SK-N-SH treated with all-trans-retinoic acid at 6 μM for 48 hours (cell line): ENCODE data around the gene PACSIN2.

Source experiments
- ATAC-seq: fragments of 200-7000 bp; cut with Tn5 transposase; 3 replicates; pipeline ENCODE4 v1.9.1; 2020; ENCODE audit warnings: mild to moderate bottlenecking, moderate library complexity
- ARNTL ChIP-seq: fragments of 450-650 bp; formaldehyde crosslinking; IDR thresholded peaks from 2 replicates; pipeline ENCODE4 v1.5.0; 2020; ENCODE audit warnings: low read depth, mild to moderate bottlenecking, moderate library complexity, borderline replicate concordance
- BACH2 ChIP-seq: fragments of 250-450 bp; sonication (Bioruptor Pico); IDR thresholded peaks from 2 replicates; pipeline ENCODE4 v1.9.0; 2021; ENCODE audit warnings: mild to moderate bottlenecking, borderline replicate concordance
- CSDC2 ChIP-seq: fragments of 250-450 bp; sonication (Bioruptor Pico); IDR thresholded peaks from 2 replicates; pipeline ENCODE4 v1.5.0; 2020; ENCODE audit warnings: mild to moderate bottlenecking, moderate library complexity
- CSRNP3 ChIP-seq: fragments of 250-450 bp; sonication (Bioruptor Pico); IDR thresholded peaks from 2 replicates; pipeline ENCODE4 v1.5.1; 2021; ENCODE audit warnings: mild to moderate bottlenecking, moderate library complexity
- ESRRG ChIP-seq: fragments of 250-450 bp; sonication (Bioruptor Pico); IDR thresholded peaks from 2 replicates; pipeline ENCODE4 v1.6.1; 2021; ENCODE audit warnings: mild to moderate bottlenecking
- ISL1 ChIP-seq: fragments of 250-450 bp; sonication (Bioruptor Pico); IDR thresholded peaks from 2 replicates; pipeline ENCODE4 v2.1.2; 2022; ENCODE audit warnings: mild to moderate bottlenecking, moderate library complexity
- OSR1 ChIP-seq: fragments of 250-450 bp; sonication (Bioruptor Pico); IDR thresholded peaks from 2 replicates; pipeline ENCODE4 v1.8.0; 2022; ENCODE audit warnings: moderate library complexity, mild to moderate bottlenecking, inconsistent platforms
- PATZ1 ChIP-seq: fragments of 250-450 bp; sonication (Bioruptor Pico); IDR thresholded peaks from 2 replicates; pipeline ENCODE4 v1.8.0; 2020; ENCODE audit warnings: mild to moderate bottlenecking, moderate library complexity, borderline replicate concordance
- POU6F1 ChIP-seq: fragments of 250-450 bp; sonication (Bioruptor Pico); IDR thresholded peaks from 2 replicates; pipeline ENCODE4 v1.8.0; 2021; ENCODE audit warnings: low read depth, mild to moderate bottlenecking, moderate library complexity, borderline replicate concordance
- PPARA ChIP-seq: fragments of 250-450 bp; sonication (Bioruptor Pico); IDR thresholded peaks from 2 replicates; pipeline ENCODE4 v1.5.0; 2020; ENCODE audit warnings: mild to moderate bottlenecking, borderline replicate concordance
- RARB ChIP-seq: fragments of 250-450 bp; sonication (Bioruptor Pico); IDR thresholded peaks from 2 replicates; pipeline ENCODE4 v1.8.0; 2021; ENCODE audit warnings: mild to moderate bottlenecking, moderate library complexity
- SNAI2 ChIP-seq: fragments of 250-450 bp; sonication (Bioruptor Pico); IDR thresholded peaks from 2 replicates; pipeline ENCODE4 v1.5.0; 2020; ENCODE audit warnings: mild to moderate bottlenecking, moderate library complexity
- TCF4 ChIP-seq: fragments of 250-450 bp; sonication (Bioruptor Pico); IDR thresholded peaks from 2 replicates; pipeline ENCODE4 v1.8.0; 2021; ENCODE audit warnings: mild to moderate bottlenecking, moderate library complexity, borderline replicate concordance
- TSHZ2 ChIP-seq: fragments of 250-450 bp; sonication (Bioruptor Pico); IDR thresholded peaks from 2 replicates; pipeline ENCODE4 v1.5.0; 2020; ENCODE audit warnings: mild to moderate bottlenecking, moderate library complexity
- ZC3H10 ChIP-seq: fragments of 250-450 bp; sonication (Bioruptor Pico); IDR thresholded peaks from 2 replicates; pipeline ENCODE4 v1.5.1; 2021; ENCODE audit warnings: mild to moderate bottlenecking, moderate library complexity
- ZFP3 ChIP-seq: fragments of 250-450 bp; sonication (Bioruptor Pico); IDR thresholded peaks from 2 replicates; pipeline ENCODE4 v1.5.0; 2020; ENCODE audit warnings: mild to moderate bottlenecking, moderate library complexity
- ZFP30 ChIP-seq: fragments of 450-650 bp; formaldehyde crosslinking; IDR thresholded peaks from 2 replicates; pipeline ENCODE4 v1.5.0; 2022; ENCODE audit warnings: mild to moderate bottlenecking, moderate library complexity
- ZNF565 ChIP-seq: fragments of 450-650 bp; formaldehyde crosslinking; conservative IDR thresholded peaks from 2 replicates; pipeline ENCODE4 v1.5.0; 2020; ENCODE audit warnings: low read depth, mild to moderate bottlenecking, moderate library complexity
- ZNF70 ChIP-seq: fragments of 450-650 bp; formaldehyde crosslinking; IDR thresholded peaks from 2 replicates; pipeline ENCODE4 v1.5.0; 2020; ENCODE audit warnings: mild to moderate bottlenecking, moderate library complexity
- ZNF8 ChIP-seq: fragments of 450-650 bp; formaldehyde crosslinking; IDR thresholded peaks from 2 replicates; pipeline ENCODE4 v1.5.0; 2020; ENCODE audit warnings: mild to moderate bottlenecking, moderate library complexity

The PACSIN2 gene

GRCh38 chr22:42967005-42967404 lies 47.9 kb downstream of the PACSIN2 start (continued):
- TF ChIP-seq CSRNP3 (CRISPR knock-in tag) (no peak), RARB (CRISPR knock-in tag) (no peak), ZNF70 (CRISPR knock-in tag) (no peak), ARNTL (CRISPR knock-in tag) (no peak), ZFP30 (CRISPR knock-in tag) (no peak), ZC3H10 (CRISPR knock-in tag) (no peak), TCF4 (CRISPR knock-in tag) (no peak), POU6F1 (CRISPR knock-in tag) (no peak), ISL1 (no peak), SNAI2 (CRISPR knock-in tag) (no peak), ZFP3 (CRISPR knock-in tag) (no peak)

- no peak for TF ChIP-seq ZNF8 (CRISPR knock-in tag)
- no peak for TF ChIP-seq CSRNP3 (CRISPR knock-in tag)
- TF ChIP-seq TSHZ2 (CRISPR knock-in tag), result no peak
- TF ChIP-seq SNAI2 (CRISPR knock-in tag), result no peak
- no peak for ATAC-seq
Observed at GRCh38 chr22:42966497-42966896, 48.5 kb downstream of the PACSIN2 start.

GRCh38 chr22:42964994-42965699 lies 49.8 kb downstream of the PACSIN2 start:
- ATAC-seq, result no peak
- TF ChIP-seq PATZ1 (no peak), BACH2 (CRISPR knock-in tag) (no peak), CSDC2 (CRISPR knock-in tag) (no peak), ZFP3 (CRISPR knock-in tag) (no peak), POU6F1 (CRISPR knock-in tag) (no peak), ZNF8 (CRISPR knock-in tag) (no peak), ZNF565 (CRISPR knock-in tag) (no peak), ESRRG (CRISPR knock-in tag) (no peak), ZFP30 (CRISPR knock-in tag) (no peak), ISL1 (no peak), RARB (CRISPR knock-in tag) (no peak), PPARA (CRISPR knock-in tag) (no peak), OSR1 (CRISPR knock-in tag) (no peak), ARNTL (CRISPR knock-in tag) (no peak), CSRNP3 (CRISPR knock-in tag) (no peak), TCF4 (CRISPR knock-in tag) (no peak), TSHZ2 (CRISPR knock-in tag) (no peak)
